Hepatic stellate cell (primary cell): Measurements from ENCODE around the gene KIF16B.

ENCODE experiments used
- DNase-seq: peaks from one replicate; pipeline ENCODE4 v3.0.0; 2011; ENCODE audit warnings: low spot score

Gene KIF16B

GRCh38 chr20:16352751-16353416, 220.4 kb downstream of the KIF16B start:
- DNase-seq, result no peak

- DNase-seq, result no peak
Observed at GRCh38 chr20:16352321-16352720, 220.9 kb downstream of the KIF16B start.

GRCh38 chr20:16351415-16351814, 221.8 kb downstream of the KIF16B start:
- DNase-seq, result no peak

- DNase-seq, result no peak
Observed at GRCh38 chr20:16350465-16350864, 222.8 kb downstream of the KIF16B start.

GRCh38 chr20:16349523-16350260, 223.6 kb downstream of the KIF16B start:
- no peak for DNase-seq

- no peak for DNase-seq
Observed at GRCh38 chr20:16346956-16347355, 226.3 kb downstream of the KIF16B start.

GRCh38 chr20:16337707-16338106, 235.5 kb downstream of the KIF16B start:
- DNase-seq, result no peak

GRCh38 chr20:16327606-16328005, 245.6 kb downstream of the KIF16B start:
- DNase-seq, result no peak

GRCh38 chr20:16321291-16321690, 252.0 kb downstream of the KIF16B start:
- no peak for DNase-seq

GRCh38 chr20:16317445-16318362, 255.5 kb downstream of the KIF16B start:
- no peak for DNase-seq

GRCh38 chr20:16316513-16316912, 256.7 kb downstream of the KIF16B start:
- DNase-seq, result no peak

GRCh38 chr20:16314748-16315159, 258.5 kb downstream of the KIF16B start:
- no peak for DNase-seq

GRCh38 chr20:16314320-16314719, 258.9 kb downstream of the KIF16B start:
- DNase-seq, result no peak

GRCh38 chr20:16313917-16314316, 259.3 kb downstream of the KIF16B start:
- no peak for DNase-seq

- DNase-seq, result no peak
Observed at GRCh38 chr20:16312998-16313397, 260.2 kb downstream of the KIF16B start.

- no peak for DNase-seq
Observed at GRCh38 chr20:16311756-16312155, 261.5 kb downstream of the KIF16B start.

- no peak for DNase-seq
Observed at GRCh38 chr20:16308754-16309153, 264.5 kb downstream of the KIF16B start.

- DNase-seq, result no peak
Observed at GRCh38 chr20:16302818-16303217, 270.4 kb downstream of the KIF16B start.

- no peak for DNase-seq
Observed at GRCh38 chr20:16301986-16302385, 271.3 kb downstream of the KIF16B start.

GRCh38 chr20:16299897-16300296, 273.4 kb downstream of the KIF16B start:
- no peak for DNase-seq

- DNase-seq, result no peak
Observed at GRCh38 chr20:16296931-16297330, 276.3 kb downstream of the KIF16B start.

- no peak for DNase-seq
Observed at GRCh38 chr20:16295534-16295933, 277.7 kb downstream of the KIF16B start.

- no peak for DNase-seq
Observed at GRCh38 chr20:16293590-16293989, 279.7 kb downstream of the KIF16B start.
